ENCODE data around the gene MT1F. TPM values are rescaled to one million over a fixed set of nuclear protein-coding genes. Genes with fewer than 3 reads are reported as not detected.

MT1F gene
- total RNA-seq, 2 experiments from 2014 or later: 0.44 TPM; not detected in 1

GRCh38 chr16:56688762-56689161 lies 31.0 kb downstream of the MT1F start:
- H2AFZ ChIP-seq (ENCODE audit: low read length): no peak overlapping the region
- H3K9me3 ChIP-seq (ENCODE audit: low read length): no peaks in the 10 kb centered on the region
- no peak overlapping the region for H3K4me3 ChIP-seq (ENCODE audit: low read depth, low read length, poor library complexity, severe bottlenecking)
- no peak for DNase-seq (ENCODE audit: low spot score)
- BruUV-seq (replicated peaks): no TSS peak
- ChIA-PET POLR2A (interaction anchor here (0.7 kb wide), 1 partner anchor 13 kb away, joined by 3 read pairs; no protein-coding TSS in a partner anchor), CTCF (ENCODE audit: unreplicated experiment) (no interaction called here)
- no peak overlapping the region for H3K4me2 ChIP-seq (ENCODE audit: low read length)
- H3K79me2 ChIP-seq (ENCODE audit: insufficient read depth, low read depth, low read length): no peaks in the 10 kb centered on the region
- no peaks in the 10 kb centered on the region for H4K20me1 ChIP-seq (ENCODE audit: insufficient read depth, low read length)
- no peaks in the 10 kb centered on the region for H3K9me2 ChIP-seq (ENCODE audit: insufficient read depth, low read length)
- no peaks in the 10 kb centered on the region for H3K36me3 ChIP-seq (ENCODE audit: insufficient read depth, low read length)
- intact Hi-C loops (cut with micrococcal nuclease; ENCODE audit: unreplicated experiment): no loop called here
- no peak overlapping the region for H3K27ac ChIP-seq (ENCODE audit: low read depth, low read length, poor library complexity, severe bottlenecking)
- TF ChIP-seq EZH2phosphoT487 (IDR thresholded peaks at IDR 0.05; ENCODE audit: borderline replicate concordance, low read depth, low read length): no peak
- TF ChIP-seq CTCF (conservative IDR thresholded peaks at IDR 0.05; ENCODE audit: low read length): no peak
- peaks cover 8% of the 10 kb centered on the region for H3K4me1 ChIP-seq (ENCODE audit: insufficient read depth, low read length, poor library complexity, severe bottlenecking)

GRCh38 chr16:56689171-56689570 lies 31.4 kb downstream of the MT1F start:
- TF ChIP-seq EZH2phosphoT487 (IDR thresholded peaks at IDR 0.05; ENCODE audit: borderline replicate concordance, low read depth, low read length) (no peak), CTCF (conservative IDR thresholded peaks at IDR 0.05; ENCODE audit: low read length) (no peak)
- Histone ChIP-seq H4K20me1 (ENCODE audit: insufficient read depth, low read length) (no peaks in the 10 kb centered on the region), H3K4me3 (ENCODE audit: low read depth, low read length, poor library complexity, severe bottlenecking) (no peak overlapping the region), H3K36me3 (ENCODE audit: insufficient read depth, low read length) (no peaks in the 10 kb centered on the region), H3K4me2 (ENCODE audit: low read length) (no peak overlapping the region), H3K79me2 (ENCODE audit: insufficient read depth, low read depth, low read length) (no peaks in the 10 kb centered on the region), H3K9me3 (ENCODE audit: low read length) (no peaks in the 10 kb centered on the region), H3K27ac (ENCODE audit: low read depth, low read length, poor library complexity, severe bottlenecking) (no peak overlapping the region), H3K9me2 (ENCODE audit: insufficient read depth, low read length) (no peaks in the 10 kb centered on the region), H3K4me1 (ENCODE audit: insufficient read depth, low read length, poor library complexity, severe bottlenecking) (peaks cover 8% of the 10 kb centered on the region), H2AFZ (ENCODE audit: low read length) (no peak overlapping the region)
- intact Hi-C loops (cut with micrococcal nuclease; ENCODE audit: unreplicated experiment): no loop called here
- POLR2A ChIA-PET: interaction anchor here (0.7 kb wide), 1 partner anchor 13 kb away, joined by 3 read pairs; no protein-coding TSS in a partner anchor
- BruUV-seq (replicated peaks): no TSS peak
- CTCF ChIA-PET (ENCODE audit: unreplicated experiment): no interaction called here
- DNase-seq (ENCODE audit: low spot score): no peak

GRCh38 chr16:56690420-56691122 lies 32.8 kb downstream of the MT1F start:
- intact Hi-C loops (cut with micrococcal nuclease; ENCODE audit: unreplicated experiment): no loop called here
- POLR2A ChIA-PET: interaction anchor here (1.0 kb wide), 1 partner anchor 19 kb away, joined by 3 read pairs; no protein-coding TSS in a partner anchor

More at GRCh38 chr16:56690420-56691122, 32.8 kb downstream of the MT1F start:
- Histone ChIP-seq H3K9me3 (ENCODE audit: low read length) (no peaks in the 10 kb centered on the region), H3K27ac (ENCODE audit: low read depth, low read length, poor library complexity, severe bottlenecking) (no peak overlapping the region), H3K36me3 (ENCODE audit: insufficient read depth, low read length) (no peaks in the 10 kb centered on the region), H2AFZ (ENCODE audit: low read length) (no peak overlapping the region), H4K20me1 (ENCODE audit: insufficient read depth, low read length) (no peaks in the 10 kb centered on the region), H3K79me2 (ENCODE audit: insufficient read depth, low read depth, low read length) (no peaks in the 10 kb centered on the region), H3K4me2 (ENCODE audit: low read length) (no peak overlapping the region), H3K4me3 (ENCODE audit: low read depth, low read length, poor library complexity, severe bottlenecking) (no peak overlapping the region), H3K4me1 (ENCODE audit: insufficient read depth, low read length, poor library complexity, severe bottlenecking) (no peaks in the 10 kb centered on the region), H3K9me2 (ENCODE audit: insufficient read depth, low read length) (no peaks in the 10 kb centered on the region)
- CTCF ChIA-PET (ENCODE audit: unreplicated experiment): no interaction called here
- DNase-seq (ENCODE audit: low spot score): no peak
- TF ChIP-seq EZH2phosphoT487 (IDR thresholded peaks at IDR 0.05; ENCODE audit: borderline replicate concordance, low read depth, low read length): no peak
- BruUV-seq (replicated peaks): no TSS peak
